Ovary (tissue), 3 donors: ENCODE results near the gene CCNL1.

Experiments used
- EP300 ChIP-seq: sonication (generic); formaldehyde crosslinking; IDR thresholded peaks from one replicate; pipeline ENCODE4 v1.6.1; 2017; ENCODE audit warnings: antibody characterized with exemption
- POLR2A ChIP-seq: fragments of 450-650 bp; IDR thresholded peaks from one replicate; pipeline ENCODE4 v1.6.1; 2017; ENCODE audit warnings: antibody characterized with exemption, mild to moderate bottlenecking, moderate library complexity
- TF ChIP-seq, protein P1 (sequence below), 3 donors: fragments of 450-650 bp in 2 of 3; fragments of 200-600 bp in 1 of 3; IDR thresholded peaks; one replicate each; pipeline versions ENCODE4 v1.5.1 to v1.8.0; 2016 to 2022; ENCODE audit warnings: antibody characterized with exemption in 3 of 3, mild to moderate bottlenecking in 1 of 3
- donor health status: DM: no; HTN: no; CAD: no.

DNA sequence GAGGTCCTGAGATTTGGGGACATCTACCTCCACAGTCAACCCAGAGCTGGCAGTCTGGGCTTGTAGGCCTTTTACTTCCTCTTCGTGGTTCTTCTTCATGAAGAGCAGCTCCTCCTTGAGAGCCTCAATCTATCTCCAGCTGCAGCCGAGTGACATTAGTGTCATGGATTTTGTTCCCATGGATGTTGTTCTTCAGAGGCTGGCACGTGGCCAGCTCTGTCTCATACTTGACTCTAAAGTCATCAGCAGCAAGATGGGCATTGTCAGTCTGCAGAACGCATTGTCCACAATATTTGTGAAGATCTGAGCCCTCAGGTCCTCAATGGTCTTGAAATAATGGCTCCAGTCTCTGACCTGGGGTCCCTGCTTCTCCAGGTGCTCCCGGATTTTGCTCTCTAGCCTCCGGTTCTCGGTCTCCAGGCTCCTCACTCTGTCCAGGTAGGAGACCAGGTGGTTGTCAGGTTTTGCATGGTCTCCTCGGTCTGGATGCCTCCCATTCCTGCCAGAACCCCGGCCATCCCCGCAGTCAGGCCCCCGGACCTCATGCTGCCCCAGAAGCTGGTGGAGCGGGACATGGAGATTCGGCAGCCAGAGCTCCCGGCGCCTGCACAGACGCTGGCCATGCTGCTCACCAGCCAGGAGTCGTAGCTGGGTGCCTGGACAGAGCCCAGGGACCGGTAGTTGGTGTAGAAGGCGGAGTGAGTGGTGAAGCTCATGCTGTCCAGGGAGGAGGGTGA, 3.4 kb upstream of the CCNL1 start:
- no peak for TF ChIP-seq POLR2A
- TF ChIP-seq, protein P1, sequence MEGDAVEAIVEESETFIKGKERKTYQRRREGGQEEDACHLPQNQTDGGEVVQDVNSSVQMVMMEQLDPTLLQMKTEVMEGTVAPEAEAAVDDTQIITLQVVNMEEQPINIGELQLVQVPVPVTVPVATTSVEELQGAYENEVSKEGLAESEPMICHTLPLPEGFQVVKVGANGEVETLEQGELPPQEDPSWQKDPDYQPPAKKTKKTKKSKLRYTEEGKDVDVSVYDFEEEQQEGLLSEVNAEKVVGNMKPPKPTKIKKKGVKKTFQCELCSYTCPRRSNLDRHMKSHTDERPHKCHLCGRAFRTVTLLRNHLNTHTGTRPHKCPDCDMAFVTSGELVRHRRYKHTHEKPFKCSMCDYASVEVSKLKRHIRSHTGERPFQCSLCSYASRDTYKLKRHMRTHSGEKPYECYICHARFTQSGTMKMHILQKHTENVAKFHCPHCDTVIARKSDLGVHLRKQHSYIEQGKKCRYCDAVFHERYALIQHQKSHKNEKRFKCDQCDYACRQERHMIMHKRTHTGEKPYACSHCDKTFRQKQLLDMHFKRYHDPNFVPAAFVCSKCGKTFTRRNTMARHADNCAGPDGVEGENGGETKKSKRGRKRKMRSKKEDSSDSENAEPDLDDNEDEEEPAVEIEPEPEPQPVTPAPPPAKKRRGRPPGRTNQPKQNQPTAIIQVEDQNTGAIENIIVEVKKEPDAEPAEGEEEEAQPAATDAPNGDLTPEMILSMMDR (IDR thresholded peaks at IDR 0.05) = no peak
- TF ChIP-seq EP300 = no peak
